ENCODE measurements around the gene SCRT2.
"Not testable (repeated sequence)": the region's sequence is repeated elsewhere in the genome, so short reads cannot be mapped to it uniquely, and the experiment has no call there.

DNA sequence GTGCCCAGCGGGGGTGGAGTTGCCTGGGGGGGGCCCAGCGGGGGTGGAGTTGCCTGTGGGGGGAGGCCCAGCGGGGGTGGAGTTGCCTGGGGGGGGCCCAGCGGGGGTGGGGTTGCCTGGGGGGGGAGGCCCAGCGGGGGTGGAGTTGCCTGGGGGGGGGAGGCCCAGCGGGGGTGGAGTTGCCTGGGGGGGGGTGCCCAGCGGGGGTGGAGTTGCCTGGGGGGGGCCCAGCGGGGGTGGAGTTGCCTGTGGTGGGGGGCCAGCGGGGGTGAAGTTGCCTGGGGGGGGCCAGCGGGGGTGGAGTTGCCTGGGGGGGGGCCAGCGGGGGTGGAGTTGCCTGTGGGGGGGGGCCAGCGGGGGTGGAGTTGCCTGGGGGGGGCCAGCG is 33.6 kb downstream of the SCRT2 start:
- TF ChIP-seq POLR2A (IDR thresholded peaks at IDR 0.05; ENCODE audit: low read depth); CTCF (IDR thresholded peaks at IDR 0.05); POLR2AphosphoS5 (IDR thresholded peaks at IDR 0.05); EP300 (IDR thresholded peaks at IDR 0.05): not testable (repeated sequence)

All from esophagus muscularis mucosa (tissue), 4 donors.